BE2C (cell line): ENCODE measurements around the gene NF1.

Experiments used
- DNase-seq: peaks from one replicate; pipeline ENCODE4 v3.0.0-alpha.2; 2020
- H3K27me3 ChIP-seq: fragments of 250-450 bp; sonication (Bioruptor Pico); 2 replicates; pipeline ENCODE4 v1.5.1; 2020; ENCODE audit warnings: mild to moderate bottlenecking
- H3K36me3 ChIP-seq: fragments of 250-450 bp; sonication (Bioruptor Pico); 2 replicates; pipeline ENCODE4 v1.5.1; 2020; ENCODE audit warnings: mild to moderate bottlenecking
- H3K4me1 ChIP-seq: fragments of 250-450 bp; sonication (Bioruptor Pico); 2 replicates; pipeline ENCODE4 v1.5.1; 2020
- H3K4me3 ChIP-seq: 2 replicates; pipeline ENCODE4 v1.5.1; 2011; ENCODE audit warnings: low read depth, low read length
- H3K9me3 ChIP-seq: fragments of 250-450 bp; sonication (Bioruptor Pico); 2 replicates; pipeline ENCODE4 v1.5.1; 2020
- TF ChIP-seq, protein P1 (sequence below): IDR thresholded peaks from 2 replicates; pipeline ENCODE4 v1.5.1; 2012; ENCODE audit warnings: mild to moderate bottlenecking, low read depth, low read length

NF1 gene

DNA sequence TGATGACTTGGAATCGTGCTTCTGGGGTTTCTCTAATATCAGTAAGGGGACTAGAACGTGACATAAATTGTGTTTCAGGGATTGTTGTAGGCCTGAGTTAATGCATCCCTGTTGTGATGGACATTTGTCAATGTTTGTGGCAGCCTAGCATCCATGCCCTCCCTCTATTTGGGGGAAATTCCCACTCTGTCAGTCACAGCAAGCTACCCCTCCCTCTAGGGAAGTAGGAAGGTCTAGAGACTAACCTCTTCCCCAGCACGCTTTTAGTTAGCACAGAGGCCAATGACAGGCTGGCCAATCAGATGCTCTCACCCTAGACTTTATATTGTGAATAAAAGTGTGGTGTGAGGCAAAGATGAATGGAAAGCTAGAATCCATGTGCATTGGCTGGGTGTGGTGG is 32.4 kb upstream of the NF1 start:
- Histone ChIP-seq H3K27me3 (no peaks in the 10 kb centered on the region), H3K4me3 (no peak overlapping the region), H3K36me3 (no peaks in the 10 kb centered on the region), H3K4me1 (no peaks in the 10 kb centered on the region), H3K9me3 (no peaks in the 10 kb centered on the region)
- no peak for DNase-seq
- TF ChIP-seq, protein P1, sequence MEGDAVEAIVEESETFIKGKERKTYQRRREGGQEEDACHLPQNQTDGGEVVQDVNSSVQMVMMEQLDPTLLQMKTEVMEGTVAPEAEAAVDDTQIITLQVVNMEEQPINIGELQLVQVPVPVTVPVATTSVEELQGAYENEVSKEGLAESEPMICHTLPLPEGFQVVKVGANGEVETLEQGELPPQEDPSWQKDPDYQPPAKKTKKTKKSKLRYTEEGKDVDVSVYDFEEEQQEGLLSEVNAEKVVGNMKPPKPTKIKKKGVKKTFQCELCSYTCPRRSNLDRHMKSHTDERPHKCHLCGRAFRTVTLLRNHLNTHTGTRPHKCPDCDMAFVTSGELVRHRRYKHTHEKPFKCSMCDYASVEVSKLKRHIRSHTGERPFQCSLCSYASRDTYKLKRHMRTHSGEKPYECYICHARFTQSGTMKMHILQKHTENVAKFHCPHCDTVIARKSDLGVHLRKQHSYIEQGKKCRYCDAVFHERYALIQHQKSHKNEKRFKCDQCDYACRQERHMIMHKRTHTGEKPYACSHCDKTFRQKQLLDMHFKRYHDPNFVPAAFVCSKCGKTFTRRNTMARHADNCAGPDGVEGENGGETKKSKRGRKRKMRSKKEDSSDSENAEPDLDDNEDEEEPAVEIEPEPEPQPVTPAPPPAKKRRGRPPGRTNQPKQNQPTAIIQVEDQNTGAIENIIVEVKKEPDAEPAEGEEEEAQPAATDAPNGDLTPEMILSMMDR = no peak

DNA sequence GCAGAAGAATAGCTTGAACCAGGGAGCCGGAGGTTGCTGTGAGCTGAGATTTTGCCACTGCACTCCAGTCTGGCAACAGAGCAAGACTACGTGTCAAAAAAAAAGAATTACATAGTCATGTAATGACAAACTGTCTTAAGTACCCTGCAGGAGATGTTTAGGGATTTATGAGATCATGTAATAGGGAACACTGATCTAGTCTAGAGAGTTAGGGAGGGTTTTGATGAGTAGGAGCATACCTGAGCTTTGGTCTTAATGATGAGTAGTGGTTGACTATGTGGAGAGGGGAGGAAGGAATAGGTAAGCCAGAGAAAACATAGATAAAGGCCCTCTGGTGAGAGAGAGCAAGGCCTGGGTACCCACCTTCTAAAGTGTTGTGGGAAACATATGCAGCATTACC is 30.1 kb upstream of the NF1 start:
- Histone ChIP-seq H3K9me3 (no peaks in the 10 kb centered on the region), H3K4me1 (no peaks in the 10 kb centered on the region), H3K4me3 (no peak overlapping the region), H3K36me3 (no peaks in the 10 kb centered on the region), H3K27me3 (no peaks in the 10 kb centered on the region)
- TF ChIP-seq, protein P1 = no peak
- no peak for DNase-seq

DNA sequence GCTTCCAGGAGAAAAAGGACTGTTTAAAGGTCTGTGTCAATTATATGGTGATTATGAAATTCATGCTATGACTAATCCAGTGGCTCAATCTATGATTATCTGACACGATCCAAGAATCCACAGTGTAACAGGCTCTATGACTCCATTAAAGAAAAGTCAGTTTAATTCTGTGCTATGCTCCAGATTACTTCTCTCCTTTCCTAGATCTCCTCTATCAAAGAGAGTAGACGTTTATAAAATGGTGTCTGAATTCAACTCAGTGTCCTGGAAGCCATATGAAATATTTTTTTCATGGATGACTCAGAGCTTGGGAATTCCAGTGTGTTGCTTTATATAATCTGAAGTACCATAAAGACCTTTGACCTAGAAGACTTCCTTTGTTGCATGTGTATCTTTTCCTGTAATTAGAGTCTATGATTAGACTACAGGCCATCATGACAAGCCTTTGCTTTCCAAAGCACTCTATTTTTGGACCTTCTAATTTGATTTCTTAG is 27.0 kb upstream of the NF1 start:
- TF ChIP-seq, protein P1 = no peak
- Histone ChIP-seq H3K27me3 (no peaks in the 10 kb centered on the region), H3K4me1 (no peaks in the 10 kb centered on the region), H3K36me3 (no peaks in the 10 kb centered on the region), H3K9me3 (no peaks in the 10 kb centered on the region), H3K4me3 (no peak overlapping the region)
- DNase-seq = no peak

DNA sequence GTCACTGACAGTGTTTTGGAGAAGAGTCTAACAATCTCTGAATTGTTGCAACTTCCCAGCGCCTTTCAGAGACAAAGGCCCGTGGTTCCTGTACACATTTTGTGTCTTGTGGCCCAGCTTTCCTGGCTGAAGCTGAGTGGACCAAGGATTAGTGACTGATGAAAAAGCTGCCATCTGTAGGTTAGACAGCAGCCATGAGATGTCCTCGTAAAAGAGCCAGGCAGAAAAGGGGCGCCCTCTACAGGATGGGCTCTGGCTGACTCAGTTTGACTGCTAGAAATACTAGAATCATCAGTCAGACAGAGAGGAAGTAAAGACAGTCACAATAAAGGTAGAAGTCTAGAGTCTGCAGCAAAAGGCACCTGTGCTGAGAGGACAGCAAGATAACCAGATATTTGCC is 26.5 kb upstream of the NF1 start:
- TF ChIP-seq, protein P1 = peak; percentile 52
- no peaks in the 10 kb centered on the region for H3K36me3 ChIP-seq
- H3K4me1 ChIP-seq = no peaks in the 10 kb centered on the region
- H3K27me3 ChIP-seq = no peaks in the 10 kb centered on the region
- H3K9me3 ChIP-seq = no peaks in the 10 kb centered on the region
- DNase-seq = peak; percentile 32
- H3K4me3 ChIP-seq = no peak overlapping the region

DNA sequence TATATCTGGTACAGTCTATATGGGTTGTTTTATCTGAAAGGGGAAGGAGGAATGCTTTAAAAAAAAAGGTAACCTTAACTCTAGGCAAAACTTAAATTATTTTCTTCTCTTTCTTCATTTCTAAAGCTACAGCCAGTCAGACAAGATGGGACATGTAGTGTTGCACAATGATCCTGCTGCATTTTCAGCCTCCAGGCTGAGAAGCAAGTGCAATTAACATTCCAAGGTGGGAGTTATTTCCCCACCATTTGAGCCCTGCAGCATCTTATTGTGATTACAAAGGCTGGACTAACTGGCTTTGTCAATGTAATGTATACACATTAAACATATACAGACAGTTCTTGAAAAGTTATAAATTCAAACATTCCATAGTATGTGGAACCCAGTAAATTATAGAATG is 22.6 kb upstream of the NF1 start:
- Histone ChIP-seq H3K4me1 (no peaks in the 10 kb centered on the region), H3K36me3 (no peaks in the 10 kb centered on the region), H3K9me3 (no peaks in the 10 kb centered on the region), H3K27me3 (no peaks in the 10 kb centered on the region), H3K4me3 (no peak overlapping the region)
- TF ChIP-seq, protein P1 = no peak
- no peak for DNase-seq

DNA sequence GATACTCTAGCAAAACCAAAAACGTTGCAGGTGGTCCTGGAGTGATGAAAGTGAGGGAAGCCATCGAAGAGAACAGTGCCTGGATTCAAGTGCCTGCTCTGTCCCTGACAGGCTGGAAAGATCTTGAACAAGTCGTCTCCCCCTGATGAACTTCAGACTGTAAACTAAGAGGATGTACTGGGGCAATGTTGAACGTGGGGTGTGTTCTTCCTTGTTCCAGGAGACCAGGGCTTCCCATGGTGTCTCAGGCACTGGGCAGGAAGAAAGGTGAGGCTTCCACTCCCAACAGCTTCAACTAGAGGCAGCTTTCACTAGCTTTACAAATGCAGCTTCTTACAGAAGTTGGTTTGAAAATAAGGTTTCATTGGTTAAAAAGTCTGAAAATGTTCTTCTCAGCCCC is 21.4 kb upstream of the NF1 start:
- TF ChIP-seq, protein P1 = no peak
- Histone ChIP-seq H3K4me3 (no peak overlapping the region), H3K4me1 (no peaks in the 10 kb centered on the region), H3K27me3 (no peaks in the 10 kb centered on the region), H3K36me3 (no peaks in the 10 kb centered on the region), H3K9me3 (no peaks in the 10 kb centered on the region)
- no peak for DNase-seq
